Body of pancreas (tissue), 4 donors: ENCODE results near the gene GTF2E1. TPM values are rescaled to one million over a fixed set of nuclear protein-coding genes. Genes with fewer than 3 reads are reported as not detected.

Source experiments
- ATAC-seq: fragments of 150-250 bp; one replicate; pipeline ENCODE4 v1.9.1; 2016
- DNase-seq, 4 donors: peaks; one replicate each; pipeline ENCODE4 v3.0.0-alpha.2; 2019
- H3K27ac ChIP-seq, 4 donors: fragments of 200-600 bp; sonication (generic); 1 replicate in 3 of 4; 2 replicates in 1 of 4; pipeline versions ENCODE4 v1.5.1 to v1.6.1; 2016 to 2019; ENCODE audit warnings: mild to moderate bottlenecking in 1 of 4, mixed read lengths in 1 of 4, moderate library complexity in 1 of 4
- H3K27me3 ChIP-seq, 2 donors: fragments of 200-600 bp; sonication (generic); one replicate each; pipeline ENCODE4 v1.6.0; 2016; ENCODE audit warnings: mild to moderate bottlenecking in 1 of 2
- H3K36me3 ChIP-seq, 2 donors: fragments of 200-600 bp; sonication (generic); replicated peaks in 1 of 2; 2 replicates each; pipeline ENCODE4 v1.5.1; 2016; ENCODE audit warnings: low read depth in 2 of 2; ENCODE audit not compliant: insufficient read depth in 1 of 2
- H3K4me1 ChIP-seq: fragments of 200-600 bp; sonication (generic); one replicate; pipeline ENCODE4 v1.6.0; 2016
- H3K4me3 ChIP-seq, 2 donors: fragments of 200-600 bp; sonication (generic); 1 replicate in 1 of 2; 2 replicates in 1 of 2; pipeline ENCODE4 v1.5.1; 2016 to 2019
- H3K9me3 ChIP-seq, 3 donors: fragments of 200-600 bp; sonication (generic); 1 replicate in 2 of 3; 2 replicates in 1 of 3; pipeline ENCODE4 v1.5.1; 2016
- CTCF ChIP-seq, 7 experiments: fragments of 450-650 bp in 4 of 7; fragments of 200-600 bp in 3 of 7; sonication (generic) in 3 of 7; IDR thresholded peaks; one replicate each; pipeline ENCODE4 v1.5.1; 2016 to 2019; ENCODE audit warnings: antibody characterized with exemption in 7 of 7
- POLR2A ChIP-seq, 3 donors: fragments of 450-650 bp; IDR thresholded peaks; one replicate each; pipeline ENCODE4 v1.6.1; 2016; ENCODE audit warnings: antibody characterized with exemption in 3 of 3, mild to moderate bottlenecking in 2 of 3
- whole genome bisulfite sequencing, 2 donors: methylation state at CpG; one replicate each; pipeline ENCODE4 v1.1.5; 2017; 5-methylcytosine and 5-hydroxymethylcytosine counted together
- intact Hi-C: fragments of 100-400 bp; cut with DNase I; formaldehyde crosslinking; loops from one replicate; pipeline ENCODE4 v1.15.1; 2023
- total RNA-seq, 2 donors: library from RNA; depleted of rRNA; stranded (reverse); fragments of >200 nt; gene quantifications; one replicate each; pipeline ENCODE4 v1.1.0, GENCODE V29; 2016

GTF2E1 gene
- 1 to 10 TPM; 3.6 to 5.9 TPM for total RNA-seq

DNA sequence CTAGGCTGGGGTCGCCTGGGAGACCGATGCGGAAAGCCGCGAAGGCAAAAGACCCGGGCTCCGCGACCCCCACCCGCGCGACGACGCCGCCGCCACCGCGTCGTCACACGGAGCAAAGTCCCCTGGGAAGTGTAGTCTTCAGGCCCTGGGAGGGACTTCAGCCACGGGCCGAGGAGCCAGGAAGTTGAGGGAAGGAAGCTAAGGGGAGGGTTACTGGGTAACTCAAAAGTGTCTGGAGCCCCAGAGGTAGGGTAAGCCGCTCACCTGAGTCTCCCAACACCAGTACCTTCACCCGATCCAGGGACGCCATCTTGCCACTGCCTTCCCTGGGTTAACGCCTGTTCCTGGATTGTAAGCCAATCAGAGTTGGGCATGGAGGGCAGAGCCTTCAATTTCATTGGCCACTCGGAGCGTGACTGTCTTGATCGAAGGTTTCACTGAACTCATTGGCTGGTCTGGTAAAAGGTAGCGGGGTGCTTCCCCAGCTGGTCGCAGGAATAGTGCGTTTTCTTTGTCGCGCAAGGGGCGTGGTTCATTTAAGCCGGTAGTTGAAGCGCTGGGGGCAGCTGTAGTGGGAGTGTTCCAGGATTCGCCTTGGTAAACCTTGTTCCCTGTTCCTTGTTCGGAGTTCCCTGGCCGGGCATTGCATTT is at the start of gene GTF2E1, which contains the start of gene RABL3:
Gene GTF2E1, plus strand, starts transcription at position 547 of the 651 bp plus-strand sequence. CDS start 7,809 bp downstream, outside the sequence.
Gene RABL3, minus strand, starts transcription at position 319 of the 651 bp plus-strand sequence. Its CDS starts 9 bp downstream, at position 310.
- DNase-seq, result peak; percentile 95 to 99 (median 98)
- Histone ChIP-seq H3K4me1 (peaks cover 26% of the 10 kb centered on the region), H3K4me3 (peak within 1 kb of the TSS; percentile 64 to 91), H3K9me3 (no peaks in the 10 kb centered on the region), H3K36me3 (peaks cover 0 to 1% of the 10 kb centered on the region in 2 donors), H3K27ac (peak within 1 kb of the TSS; percentile 87 to 98 (median 96)), H3K27me3 (no peaks in the 10 kb centered on the region)
- peak; percentile 99 for ATAC-seq
- intact Hi-C loops, result no loop called here
- 0% methylated on average over 39 of the region's 39 CpGs for WGBS, 2 donors
- TF ChIP-seq POLR2A (IDR thresholded peaks at IDR 0.05), result peak; percentile 41 to 91 (median 90)
- TF ChIP-seq CTCF (IDR thresholded peaks at IDR 0.05), result peak in 1 of 7 experiments; percentile 2

DNA sequence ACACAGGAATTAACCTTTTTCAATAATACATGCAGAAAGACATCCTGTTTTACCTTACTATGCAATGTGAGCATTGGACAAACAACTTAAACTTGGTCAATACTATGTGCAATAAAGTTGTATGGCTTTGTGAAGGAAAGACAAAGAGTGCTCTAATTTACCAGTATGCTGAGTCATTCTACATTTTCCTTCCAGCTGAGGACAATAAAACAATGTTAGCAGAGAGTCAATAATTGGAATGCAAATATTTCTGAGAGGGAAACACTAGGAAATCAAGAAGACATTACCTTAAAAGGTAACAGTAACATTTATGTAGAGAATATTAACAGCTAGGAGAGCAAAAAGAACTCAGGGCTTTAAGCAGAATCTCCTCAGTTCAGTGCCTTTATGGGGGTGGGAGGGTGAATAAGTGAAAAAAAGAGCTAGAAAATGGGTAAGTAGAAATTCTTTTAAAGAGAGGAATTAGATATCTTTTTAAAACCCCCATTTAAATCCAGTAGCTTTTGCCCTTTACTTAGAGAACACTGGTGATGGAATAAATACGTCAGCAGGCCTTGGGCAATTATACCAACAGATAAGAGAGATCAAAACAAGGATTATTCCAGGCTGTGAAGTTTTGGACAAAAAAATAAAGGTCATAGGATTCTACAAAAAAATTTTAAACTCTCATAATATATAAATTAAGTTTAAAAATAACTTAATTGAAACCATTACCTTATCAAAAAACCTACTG is 48.9 kb upstream of the GTF2E1 start:
- 31 to 36% methylated on average over 1 of the region's 1 CpG for WGBS, 2 donors
- H3K4me3 ChIP-seq, result no peak overlapping the region
- no peaks in the 10 kb centered on the region for H3K9me3 ChIP-seq
- peaks cover 11% of the 10 kb centered on the region for H3K4me1 ChIP-seq
- H3K27ac ChIP-seq, result peak overlapping the region in 2 of 4 donors; percentile 44 to 61
- DNase-seq (no peak), ATAC-seq (peak; percentile 87)
- TF ChIP-seq POLR2A (IDR thresholded peaks at IDR 0.05) (no peak), CTCF (IDR thresholded peaks at IDR 0.05) (no peak)
- intact Hi-C loops, result no loop called here
- no peaks in the 10 kb centered on the region for H3K27me3 ChIP-seq
- H3K36me3 ChIP-seq, result no peaks in the 10 kb centered on the region

- Histone ChIP-seq H3K9me3 (no peaks in the 10 kb centered on the region), H3K27me3 (no peaks in the 10 kb centered on the region), H3K4me1 (no peaks in the 10 kb centered on the region), H3K4me3 (no peak overlapping the region), H3K27ac (no peak overlapping the region), H3K36me3 (no peaks in the 10 kb centered on the region)
- DNase-seq (no peak), ATAC-seq (no peak)
- 42 to 44% methylated on average over 3 of the region's 3 CpGs for WGBS, 2 donors
- intact Hi-C loops, result no loop called here
- TF ChIP-seq POLR2A (IDR thresholded peaks at IDR 0.05) (no peak), CTCF (IDR thresholded peaks at IDR 0.05) (no peak)
Measured at GRCh38 chr3:120699333-120699732, 43.2 kb upstream of the GTF2E1 start.

DNA sequence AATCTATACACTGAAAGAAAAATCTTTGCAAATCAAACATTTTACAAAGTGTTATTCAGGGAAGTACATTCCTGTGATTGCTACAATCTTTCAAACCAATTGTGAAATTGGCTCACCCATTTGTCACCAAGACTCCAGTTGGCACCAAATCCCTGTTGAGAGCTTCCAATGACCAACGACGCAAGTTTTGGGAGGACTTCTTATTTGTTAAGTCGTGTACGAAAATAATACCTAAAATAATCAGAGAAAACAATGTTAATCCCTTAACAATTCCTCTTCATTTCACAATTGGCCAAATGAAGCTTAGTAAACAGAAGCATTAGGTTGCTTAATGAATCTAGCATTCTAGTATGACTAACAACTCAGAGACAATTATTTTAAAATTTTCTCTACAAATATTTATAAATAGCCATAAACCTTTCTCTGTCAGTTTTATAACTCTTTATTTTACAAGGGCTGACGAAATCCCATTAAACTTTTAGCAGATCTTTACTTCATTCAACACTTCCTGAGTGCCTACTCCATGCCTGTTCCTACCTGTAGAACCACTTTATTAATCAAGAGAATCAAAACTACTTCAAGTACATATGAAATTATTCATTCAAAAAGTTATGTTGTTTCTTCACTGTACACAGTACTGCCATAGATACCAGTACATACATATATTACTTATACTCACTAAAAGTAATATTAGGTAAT is 36.5 kb upstream of the GTF2E1 start:
- no peak for ATAC-seq
- no peak overlapping the region for H3K4me3 ChIP-seq

More for the DNA sequence above, 36.5 kb upstream of the GTF2E1 start:
- WGBS, 2 donors, result 77 to 82% methylated on average over 5 of the region's 5 CpGs
- H3K27ac ChIP-seq, result no peak overlapping the region
- no peak for DNase-seq
- H3K9me3 ChIP-seq, result no peaks in the 10 kb centered on the region
- TF ChIP-seq CTCF (IDR thresholded peaks at IDR 0.05) (no peak), POLR2A (IDR thresholded peaks at IDR 0.05) (no peak)
- intact Hi-C loops, result no loop called here
- no peaks in the 10 kb centered on the region for H3K4me1 ChIP-seq
- H3K27me3 ChIP-seq, result no peaks in the 10 kb centered on the region
- no peaks in the 10 kb centered on the region for H3K36me3 ChIP-seq
